SK-N-MC (cell line): ENCODE measurements around the gene A4GALT.

ENCODE experiments used
- EZH2 ChIP-seq: fragments of 200-600 bp; sonication (generic); IDR thresholded peaks from one replicate; pipeline ENCODE4 v1.6.1; 2017; ENCODE audit warnings: antibody characterized with exemption
- FOXP2 ChIP-seq: optimal IDR thresholded peaks from 2 replicates; pipeline ENCODE3; 2011; ENCODE audit warnings: mild to moderate bottlenecking, moderate library complexity; ENCODE audit not compliant: insufficient read depth; ENCODE audit errors: extremely low read length, control extremely low read depth
- POLR2AphosphoS5 ChIP-seq: IDR thresholded peaks from 2 replicates; pipeline ENCODE4 v1.6.1; 2012; ENCODE audit warnings: mild to moderate bottlenecking, low read depth, low read length, borderline replicate concordance

DNA sequence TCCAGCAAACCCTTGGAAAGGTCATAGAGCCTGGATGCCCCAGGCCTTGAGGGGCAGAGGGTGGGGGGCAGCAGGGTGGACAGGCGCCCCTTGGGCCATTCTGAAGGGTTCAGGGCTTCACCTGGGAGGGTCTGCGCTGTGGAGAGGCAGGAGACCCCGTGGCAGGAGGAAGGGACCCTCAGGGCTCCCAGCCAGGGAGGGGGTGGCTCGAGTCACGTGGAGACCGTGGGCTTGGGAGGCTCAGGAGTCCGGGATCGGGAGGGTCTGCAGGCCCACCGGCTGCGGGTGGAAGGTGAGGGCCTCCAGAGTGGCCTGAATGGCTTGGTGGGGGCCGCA lies 48.5 kb upstream of the A4GALT start:
- TF ChIP-seq POLR2AphosphoS5 (no peak), EZH2 (no peak), FOXP2 (no peak)
